ENCODE measurements around the gene CAND2.

DNA sequence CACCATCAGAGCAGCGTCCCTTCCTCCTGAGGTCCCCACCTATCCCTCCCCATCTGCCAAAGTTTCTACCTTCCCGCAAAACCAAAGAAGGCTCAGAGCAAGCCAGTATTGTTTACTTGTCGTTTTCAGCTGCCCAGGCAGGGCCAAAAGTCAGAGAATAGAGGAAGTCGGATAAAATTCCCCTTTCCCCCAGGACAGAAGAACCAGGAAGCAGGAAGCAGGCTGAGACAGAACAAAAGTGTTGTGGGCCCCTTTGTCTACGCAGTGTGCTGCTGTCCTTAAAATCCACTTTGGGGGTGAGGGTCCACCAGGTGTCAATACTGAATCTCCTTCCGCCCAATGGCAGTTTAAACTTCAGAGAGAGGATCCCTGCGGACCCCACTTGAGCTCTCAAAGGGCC, 63.4 kb downstream of the CAND2 start:
- TF ChIP-seq, protein P1, sequence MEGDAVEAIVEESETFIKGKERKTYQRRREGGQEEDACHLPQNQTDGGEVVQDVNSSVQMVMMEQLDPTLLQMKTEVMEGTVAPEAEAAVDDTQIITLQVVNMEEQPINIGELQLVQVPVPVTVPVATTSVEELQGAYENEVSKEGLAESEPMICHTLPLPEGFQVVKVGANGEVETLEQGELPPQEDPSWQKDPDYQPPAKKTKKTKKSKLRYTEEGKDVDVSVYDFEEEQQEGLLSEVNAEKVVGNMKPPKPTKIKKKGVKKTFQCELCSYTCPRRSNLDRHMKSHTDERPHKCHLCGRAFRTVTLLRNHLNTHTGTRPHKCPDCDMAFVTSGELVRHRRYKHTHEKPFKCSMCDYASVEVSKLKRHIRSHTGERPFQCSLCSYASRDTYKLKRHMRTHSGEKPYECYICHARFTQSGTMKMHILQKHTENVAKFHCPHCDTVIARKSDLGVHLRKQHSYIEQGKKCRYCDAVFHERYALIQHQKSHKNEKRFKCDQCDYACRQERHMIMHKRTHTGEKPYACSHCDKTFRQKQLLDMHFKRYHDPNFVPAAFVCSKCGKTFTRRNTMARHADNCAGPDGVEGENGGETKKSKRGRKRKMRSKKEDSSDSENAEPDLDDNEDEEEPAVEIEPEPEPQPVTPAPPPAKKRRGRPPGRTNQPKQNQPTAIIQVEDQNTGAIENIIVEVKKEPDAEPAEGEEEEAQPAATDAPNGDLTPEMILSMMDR (IDR thresholded peaks at IDR 0.05), result no peak
- no peak for TF ChIP-seq POLR2A (IDR thresholded peaks at IDR 0.05)

Data from testis (tissue), 2 donors.